Measurements from ENCODE around the gene VGLL3.

The VGLL3 gene, protein sequence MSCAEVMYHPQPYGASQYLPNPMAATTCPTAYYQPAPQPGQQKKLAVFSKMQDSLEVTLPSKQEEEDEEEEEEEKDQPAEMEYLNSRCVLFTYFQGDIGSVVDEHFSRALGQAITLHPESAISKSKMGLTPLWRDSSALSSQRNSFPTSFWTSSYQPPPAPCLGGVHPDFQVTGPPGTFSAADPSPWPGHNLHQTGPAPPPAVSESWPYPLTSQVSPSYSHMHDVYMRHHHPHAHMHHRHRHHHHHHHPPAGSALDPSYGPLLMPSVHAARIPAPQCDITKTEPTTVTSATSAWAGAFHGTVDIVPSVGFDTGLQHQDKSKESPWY

DNA sequence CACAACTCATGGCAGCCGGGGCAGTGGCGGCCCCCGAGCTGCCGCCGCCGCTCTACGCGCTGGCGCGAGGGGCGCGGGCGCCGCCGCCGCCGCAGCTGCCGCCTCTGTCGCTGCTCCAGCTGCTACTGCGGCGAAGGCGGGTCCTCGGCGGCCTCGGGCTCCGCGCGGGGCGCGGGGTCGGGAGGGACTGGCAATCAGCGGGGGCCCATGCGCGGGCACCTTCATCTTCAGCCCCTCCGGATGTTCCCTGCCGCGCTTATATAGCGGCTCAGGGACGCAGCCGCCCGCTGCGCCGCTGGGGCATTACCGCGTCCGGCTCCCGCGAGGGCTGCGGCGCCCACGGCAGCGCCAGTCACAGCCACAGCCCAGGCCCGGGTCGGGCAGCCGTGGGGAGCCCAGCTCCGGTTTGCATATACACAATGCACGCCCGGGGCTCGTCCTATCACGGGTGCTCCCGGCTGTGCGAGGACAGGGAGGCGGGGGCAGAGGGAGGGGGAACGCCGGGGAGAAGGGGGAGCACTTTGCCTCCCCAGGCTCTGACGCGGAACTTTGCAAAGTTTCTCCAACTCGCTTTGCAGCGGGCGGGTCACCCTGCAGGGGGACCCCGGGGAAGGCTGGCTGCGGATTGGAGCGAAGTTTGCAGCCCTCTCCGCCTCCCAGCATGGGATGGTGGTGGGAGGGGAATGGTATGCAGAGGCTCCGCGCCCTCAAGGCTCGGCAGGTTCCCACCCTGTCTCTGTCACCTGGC, at the start of gene VGLL3:
TSS of gene VGLL3 (minus strand) at position 416 of the 748 bp plus-strand sequence. CDS start at position 10, 406 bp downstream.
- H3K4me3 ChIP-seq (ENCODE audit: low read depth, low read length), result no peak within 1 kb of the TSS
- TF ChIP-seq, protein P1, sequence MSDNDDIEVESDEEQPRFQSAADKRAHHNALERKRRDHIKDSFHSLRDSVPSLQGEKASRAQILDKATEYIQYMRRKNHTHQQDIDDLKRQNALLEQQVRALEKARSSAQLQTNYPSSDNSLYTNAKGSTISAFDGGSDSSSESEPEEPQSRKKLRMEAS (IDR thresholded peaks at IDR 0.05; ENCODE audit: low read depth, low read length), result no peak
- TF ChIP-seq MYC (IDR thresholded peaks at IDR 0.05; ENCODE audit: low read depth, low read length) (no peak), POLR2A (IDR thresholded peaks at IDR 0.05; ENCODE audit: extremely low read depth, insufficient read length) (no peak)
- TF ChIP-seq, protein P2, sequence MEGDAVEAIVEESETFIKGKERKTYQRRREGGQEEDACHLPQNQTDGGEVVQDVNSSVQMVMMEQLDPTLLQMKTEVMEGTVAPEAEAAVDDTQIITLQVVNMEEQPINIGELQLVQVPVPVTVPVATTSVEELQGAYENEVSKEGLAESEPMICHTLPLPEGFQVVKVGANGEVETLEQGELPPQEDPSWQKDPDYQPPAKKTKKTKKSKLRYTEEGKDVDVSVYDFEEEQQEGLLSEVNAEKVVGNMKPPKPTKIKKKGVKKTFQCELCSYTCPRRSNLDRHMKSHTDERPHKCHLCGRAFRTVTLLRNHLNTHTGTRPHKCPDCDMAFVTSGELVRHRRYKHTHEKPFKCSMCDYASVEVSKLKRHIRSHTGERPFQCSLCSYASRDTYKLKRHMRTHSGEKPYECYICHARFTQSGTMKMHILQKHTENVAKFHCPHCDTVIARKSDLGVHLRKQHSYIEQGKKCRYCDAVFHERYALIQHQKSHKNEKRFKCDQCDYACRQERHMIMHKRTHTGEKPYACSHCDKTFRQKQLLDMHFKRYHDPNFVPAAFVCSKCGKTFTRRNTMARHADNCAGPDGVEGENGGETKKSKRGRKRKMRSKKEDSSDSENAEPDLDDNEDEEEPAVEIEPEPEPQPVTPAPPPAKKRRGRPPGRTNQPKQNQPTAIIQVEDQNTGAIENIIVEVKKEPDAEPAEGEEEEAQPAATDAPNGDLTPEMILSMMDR (IDR thresholded peaks at IDR 0.05; ENCODE audit: low read depth, low read length), result no peak
- DNase-seq (ENCODE audit: low read depth), result no peak

DNA sequence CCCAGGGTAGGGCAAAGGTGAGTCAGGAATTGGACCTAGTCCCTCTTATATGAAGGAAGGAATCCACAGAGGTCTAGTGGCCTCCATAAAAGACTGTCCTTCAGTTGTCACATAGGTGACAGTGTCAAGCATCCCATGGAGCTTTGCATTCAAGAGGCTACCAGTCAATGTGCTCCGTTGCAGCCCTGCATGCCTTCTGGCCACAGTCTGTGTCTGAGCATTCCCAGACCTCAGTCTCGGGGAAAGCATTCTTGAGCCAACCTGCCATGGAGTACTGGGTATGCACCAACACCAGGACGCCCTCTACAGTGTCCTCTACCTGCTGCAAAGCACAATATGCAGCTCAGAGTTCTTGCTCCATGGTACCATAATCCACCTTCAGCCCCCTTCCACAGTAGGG, 46.7 kb upstream of the VGLL3 start:
- no peak for DNase-seq (ENCODE audit: low read depth)
- TF ChIP-seq MYC (IDR thresholded peaks at IDR 0.05; ENCODE audit: low read depth, low read length) (no peak), POLR2A (IDR thresholded peaks at IDR 0.05; ENCODE audit: extremely low read depth, insufficient read length) (no peak)
- TF ChIP-seq, protein P2 (IDR thresholded peaks at IDR 0.05; ENCODE audit: low read depth, low read length), result no peak
- TF ChIP-seq, protein P1 (IDR thresholded peaks at IDR 0.05; ENCODE audit: low read depth, low read length), result no peak
- no peak overlapping the region for H3K4me3 ChIP-seq (ENCODE audit: low read depth, low read length)

DNA sequence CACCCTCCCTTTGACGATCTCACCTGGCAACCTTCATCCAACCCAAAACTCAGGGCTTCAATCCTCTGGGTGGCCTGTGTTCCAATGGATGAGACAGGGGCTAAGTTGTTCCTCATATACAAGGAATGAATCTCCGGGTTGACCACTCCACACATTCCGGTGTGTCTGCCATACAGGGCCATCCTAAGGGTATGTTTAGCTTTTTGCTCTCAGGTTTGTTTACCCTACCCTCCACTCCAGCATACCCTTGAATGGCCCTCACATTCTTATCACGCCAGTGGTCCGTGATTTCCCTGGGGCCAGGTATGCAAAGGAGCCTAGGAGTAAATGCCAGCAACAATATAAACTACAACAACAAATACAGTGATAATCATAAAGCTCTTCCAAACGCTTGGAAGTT, 45.7 kb upstream of the VGLL3 start:
- TF ChIP-seq POLR2A (IDR thresholded peaks at IDR 0.05; ENCODE audit: extremely low read depth, insufficient read length), result no peak
- TF ChIP-seq, protein P1 (IDR thresholded peaks at IDR 0.05; ENCODE audit: low read depth, low read length), result no peak
- TF ChIP-seq, protein P2 (IDR thresholded peaks at IDR 0.05; ENCODE audit: low read depth, low read length), result no peak
- TF ChIP-seq MYC (IDR thresholded peaks at IDR 0.05; ENCODE audit: low read depth, low read length), result no peak
- no peak for DNase-seq (ENCODE audit: low read depth)
- no peak overlapping the region for H3K4me3 ChIP-seq (ENCODE audit: low read depth, low read length)

DNA sequence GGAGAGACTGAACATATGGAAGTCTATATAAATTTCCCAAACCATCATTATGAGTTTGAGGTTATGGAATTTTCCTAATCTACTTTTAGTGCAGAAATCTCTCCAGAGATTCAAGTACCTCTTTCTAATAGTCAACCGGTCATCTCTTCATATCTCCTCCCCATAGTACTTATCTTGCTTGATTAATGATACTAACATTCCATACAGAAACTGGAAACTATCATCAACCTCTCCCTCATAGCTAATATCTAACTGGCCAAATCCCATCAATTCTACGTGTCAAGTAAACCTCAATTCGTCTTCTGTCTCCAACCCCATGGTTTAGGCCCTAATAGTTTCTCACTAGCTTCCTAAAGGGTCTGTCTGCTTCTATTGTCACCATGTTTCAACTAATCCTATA, 44.4 kb upstream of the VGLL3 start:
- TF ChIP-seq, protein P1 (IDR thresholded peaks at IDR 0.05; ENCODE audit: low read depth, low read length), result no peak
- TF ChIP-seq, protein P2 (IDR thresholded peaks at IDR 0.05; ENCODE audit: low read depth, low read length), result no peak
- TF ChIP-seq MYC (IDR thresholded peaks at IDR 0.05; ENCODE audit: low read depth, low read length) (no peak), POLR2A (IDR thresholded peaks at IDR 0.05; ENCODE audit: extremely low read depth, insufficient read length) (no peak)
- no peak overlapping the region for H3K4me3 ChIP-seq (ENCODE audit: low read depth, low read length)
- no peak for DNase-seq (ENCODE audit: low read depth)

DNA sequence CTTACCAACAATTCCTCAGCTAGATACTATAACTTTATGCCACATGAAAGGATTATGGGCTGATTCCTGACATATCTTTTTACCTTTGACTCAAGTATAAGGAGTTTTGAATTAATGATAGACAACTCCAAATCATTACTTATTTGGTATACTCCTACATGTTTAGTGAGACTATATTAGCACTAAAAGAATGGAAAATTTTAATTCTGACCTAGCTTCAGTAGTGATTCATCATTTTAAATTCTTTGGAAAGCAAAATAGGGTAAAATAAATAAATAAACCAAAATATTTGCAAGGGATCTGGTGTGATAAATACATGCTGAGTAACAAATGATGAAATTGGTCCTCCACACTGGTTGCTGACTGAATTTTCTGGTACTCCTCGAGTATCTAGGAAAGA, 42.3 kb upstream of the VGLL3 start:
- DNase-seq (ENCODE audit: low read depth), result no peak
- no peak for TF ChIP-seq MYC (IDR thresholded peaks at IDR 0.05; ENCODE audit: low read depth, low read length)
- TF ChIP-seq, protein P1 (IDR thresholded peaks at IDR 0.05; ENCODE audit: low read depth, low read length), result no peak
- no peak for TF ChIP-seq POLR2A (IDR thresholded peaks at IDR 0.05; ENCODE audit: extremely low read depth, insufficient read length)
- H3K4me3 ChIP-seq (ENCODE audit: low read depth, low read length), result no peak overlapping the region
